Mesenchymal stem cell (in vitro differentiated cells and primary cell): ENCODE data around the gene GPX5.

Source experiments
- DNase-seq: peaks from one replicate; pipeline ENCODE4 v3.0.0-alpha.2; 2013
- H2AFZ ChIP-seq: one replicate; pipeline ENCODE4 v1.6.1; 2013; ENCODE audit warnings: low read depth, mild to moderate bottlenecking, control low read depth, inconsistent platforms, low read length, moderate library complexity
- H2AK5ac ChIP-seq: 2 replicates; pipeline ENCODE4 v1.6.1; 2013; ENCODE audit warnings: low read length, moderate library complexity, mild to moderate bottlenecking, inconsistent platforms; ENCODE audit not compliant: severe bottlenecking
- H2BK120ac ChIP-seq: one replicate; pipeline ENCODE4 v1.6.1; 2013; ENCODE audit warnings: low read depth, mild to moderate bottlenecking, inconsistent platforms, low read length, moderate library complexity
- H2BK12ac ChIP-seq, 2 experiments: one replicate each; pipeline ENCODE4 v1.6.1; 2013; ENCODE audit warnings: inconsistent platforms in 2 of 2, low read length in 2 of 2, mild to moderate bottlenecking in 2 of 2, moderate library complexity in 2 of 2, control low read depth in 1 of 2
- H2BK15ac ChIP-seq: one replicate; pipeline ENCODE4 v1.6.1; 2013; ENCODE audit warnings: mild to moderate bottlenecking, low read depth, inconsistent platforms; ENCODE audit not compliant: poor library complexity, severe bottlenecking
- H2BK5ac ChIP-seq: 2 replicates; pipeline ENCODE4 v1.6.1; 2013; ENCODE audit warnings: low read depth, mild to moderate bottlenecking, low read length, control low read depth, inconsistent platforms; ENCODE audit not compliant: poor library complexity, severe bottlenecking
- H3K14ac ChIP-seq, 2 experiments: one replicate each; pipeline ENCODE4 v1.6.1; 2013; ENCODE audit warnings: inconsistent platforms in 2 of 2, low read length in 2 of 2, control low read depth in 1 of 2, mild to moderate bottlenecking in 1 of 2, moderate library complexity in 1 of 2
- H3K18ac ChIP-seq, 2 experiments: one replicate each; pipeline ENCODE4 v1.6.1; 2013; ENCODE audit warnings: inconsistent platforms in 2 of 2, low read length in 2 of 2, control low read depth in 1 of 2, low read depth in 1 of 2, mild to moderate bottlenecking in 1 of 2
- H3K23ac ChIP-seq, 2 experiments: one replicate each; pipeline ENCODE4 v1.6.1; 2013; ENCODE audit warnings: inconsistent platforms in 2 of 2, low read length in 2 of 2, mild to moderate bottlenecking in 2 of 2, moderate library complexity in 2 of 2, control low read depth in 1 of 2
- H3K27ac ChIP-seq: 2 replicates; pipeline ENCODE4 v1.5.1; 2013; ENCODE audit warnings: mild to moderate bottlenecking, moderate library complexity, low read length, control low read depth, inconsistent platforms; ENCODE audit not compliant: poor library complexity, severe bottlenecking
- H3K27me3 ChIP-seq, 2 experiments: 2 replicates each; pipeline versions ENCODE4 v1.6.1 to v1.7.0; 2013; ENCODE audit warnings: low read length in 2 of 2, mild to moderate bottlenecking in 2 of 2, moderate library complexity in 2 of 2, control low read depth in 1 of 2, inconsistent platforms in 1 of 2; ENCODE audit not compliant: control insufficient read depth in 1 of 2, insufficient read depth in 1 of 2
- H3K36me3 ChIP-seq, 2 experiments: 2 replicates each; pipeline versions ENCODE4 v1.6.1 to v1.7.0; 2013; ENCODE audit warnings: low read length in 2 of 2, control low read depth in 1 of 2, inconsistent platforms in 1 of 2, low read depth in 1 of 2, mild to moderate bottlenecking in 1 of 2; ENCODE audit not compliant: insufficient read depth in 2 of 2, control insufficient read depth in 1 of 2
- H3K4ac ChIP-seq, 2 experiments: one replicate each; pipeline ENCODE4 v1.6.1; 2013; ENCODE audit warnings: inconsistent platforms in 2 of 2, low read length in 2 of 2, mild to moderate bottlenecking in 2 of 2, moderate library complexity in 2 of 2, control low read depth in 1 of 2, low read depth in 1 of 2
- H3K4me1 ChIP-seq: 2 replicates; pipeline ENCODE4 v1.6.1; 2013; ENCODE audit warnings: low read depth, low read length, control low read depth; ENCODE audit not compliant: control insufficient read depth, insufficient read depth
- H3K4me2 ChIP-seq: 2 replicates; pipeline ENCODE4 v1.6.1; 2013; ENCODE audit warnings: low read length, mild to moderate bottlenecking, inconsistent platforms; ENCODE audit not compliant: poor library complexity, severe bottlenecking
- H3K4me3 ChIP-seq, 2 experiments: 2 replicates each; pipeline versions ENCODE4 v1.5.1 to v1.7.0; 2013; ENCODE audit warnings: low read length in 2 of 2, mild to moderate bottlenecking in 2 of 2, control low read depth in 1 of 2, low read depth in 1 of 2; ENCODE audit not compliant: insufficient read depth in 1 of 2
- H3K79me1 ChIP-seq: replicated peaks from 2 replicates; pipeline ENCODE4 v1.6.1; 2013; ENCODE audit warnings: mild to moderate bottlenecking, control low read depth, low read length, inconsistent platforms; ENCODE audit not compliant: poor library complexity, severe bottlenecking
- H3K9ac ChIP-seq: 2 replicates; pipeline ENCODE4 v1.7.0; 2013; ENCODE audit warnings: mild to moderate bottlenecking, low read length, moderate library complexity
- H3K9me3 ChIP-seq: 2 replicates; pipeline ENCODE4 v1.7.0; 2013; ENCODE audit warnings: mild to moderate bottlenecking, low read length; ENCODE audit not compliant: control insufficient read depth
- H4K8ac ChIP-seq: one replicate; pipeline ENCODE4 v1.6.1; 2013; ENCODE audit warnings: inconsistent platforms, mild to moderate bottlenecking, low read length, moderate library complexity
- H4K91ac ChIP-seq: one replicate; pipeline ENCODE4 v1.6.1; 2013; ENCODE audit warnings: mild to moderate bottlenecking, low read length, inconsistent platforms
- WGBS: methylation state at CpG from one replicate; pipeline ENCODE4 v1.1.7; 2013; ENCODE audit warnings: mixed read lengths; 5-methylcytosine and 5-hydroxymethylcytosine counted together

Gene GPX5

GRCh38 chr6:28563430-28564095 lies 37.9 kb downstream of the GPX5 start:
- H3K4me2 ChIP-seq = no peak overlapping the region
- H2BK5ac ChIP-seq = no peak overlapping the region
- H3K27ac ChIP-seq = no peak overlapping the region
- no peak overlapping the region for H2BK12ac ChIP-seq
- H3K36me3 ChIP-seq = no peaks in the 10 kb centered on the region
- H3K9me3 ChIP-seq = no peaks in the 10 kb centered on the region
- H3K18ac ChIP-seq = no peak overlapping the region
- no peak overlapping the region for H3K4me3 ChIP-seq
- H3K23ac ChIP-seq = no peak overlapping the region
- H2BK120ac ChIP-seq = no peak overlapping the region
- peaks cover 7 to 8% of the 10 kb centered on the region in 2 experiments for H3K27me3 ChIP-seq
- no peak overlapping the region for H3K4ac ChIP-seq
- no peak overlapping the region for H2AK5ac ChIP-seq
- DNase-seq = no peak
- H4K8ac ChIP-seq = no peak overlapping the region
- H3K9ac ChIP-seq = no peak overlapping the region
- H2AFZ ChIP-seq = no peak overlapping the region
- H3K4me1 ChIP-seq = no peaks in the 10 kb centered on the region
- H3K79me1 ChIP-seq = no peaks in the 10 kb centered on the region
- H4K91ac ChIP-seq = no peak overlapping the region
- H2BK15ac ChIP-seq = no peak overlapping the region
- 100% methylated on average over 1 of the region's 3 CpGs for WGBS
- no peak overlapping the region for H3K14ac ChIP-seq

- Histone ChIP-seq H3K27ac (no peak overlapping the region), H3K4me3 (no peak overlapping the region), H3K4me2 (no peak overlapping the region), H2BK5ac (no peak overlapping the region), H2AFZ (no peak overlapping the region), H4K8ac (no peak overlapping the region), H3K27me3 (no peaks in the 10 kb centered on the region), H2BK12ac (no peak overlapping the region), H2AK5ac (no peak overlapping the region), H3K9me3 (no peaks in the 10 kb centered on the region), H2BK120ac (no peak overlapping the region), H3K18ac (no peak overlapping the region), H3K14ac (no peak overlapping the region), H3K79me1 (no peaks in the 10 kb centered on the region), H3K4ac (no peak overlapping the region), H4K91ac (no peak overlapping the region), H3K23ac (no peak overlapping the region), H3K4me1 (no peaks in the 10 kb centered on the region), H3K9ac (no peak overlapping the region), H2BK15ac (no peak overlapping the region), H3K36me3 (no peaks in the 10 kb centered on the region)
- WGBS = 71% methylated on average over 7 of the region's 7 CpGs
- DNase-seq = no peak
Measured at GRCh38 chr6:28565823-28566526, 40.3 kb downstream of the GPX5 start.

- DNase-seq = no peak
- no peak overlapping the region for H2BK5ac ChIP-seq
- H2BK15ac ChIP-seq = no peak overlapping the region
- H3K36me3 ChIP-seq = no peaks in the 10 kb centered on the region
- no peak overlapping the region for H3K4me2 ChIP-seq
- no peaks in the 10 kb centered on the region for H3K27me3 ChIP-seq
- no peak overlapping the region for H3K9ac ChIP-seq
- 83% methylated on average over 8 of the region's 12 CpGs for WGBS
- no peak overlapping the region for H2BK12ac ChIP-seq
- H3K9me3 ChIP-seq = no peaks in the 10 kb centered on the region
- no peaks in the 10 kb centered on the region for H3K79me1 ChIP-seq
- H3K4ac ChIP-seq = no peak overlapping the region
- H3K27ac ChIP-seq = no peak overlapping the region
- no peak overlapping the region for H3K14ac ChIP-seq
- H4K91ac ChIP-seq = no peak overlapping the region
- H3K4me1 ChIP-seq = no peaks in the 10 kb centered on the region
- no peak overlapping the region for H2AFZ ChIP-seq
- H3K23ac ChIP-seq = no peak overlapping the region
- no peak overlapping the region for H2AK5ac ChIP-seq
- H3K4me3 ChIP-seq = no peak overlapping the region
- no peak overlapping the region for H3K18ac ChIP-seq
- H2BK120ac ChIP-seq = no peak overlapping the region
- no peak overlapping the region for H4K8ac ChIP-seq
Measured at GRCh38 chr6:28566527-28567252, 41.0 kb downstream of the GPX5 start.

GRCh38 chr6:28567506-28567905 lies 41.8 kb downstream of the GPX5 start:
- no peaks in the 10 kb centered on the region for H3K4me1 ChIP-seq
- no peaks in the 10 kb centered on the region for H3K36me3 ChIP-seq
- H2BK5ac ChIP-seq = no peak overlapping the region
- no peak overlapping the region for H2BK120ac ChIP-seq
- no peak overlapping the region for H3K4me3 ChIP-seq
- H3K14ac ChIP-seq = no peak overlapping the region
- no peaks in the 10 kb centered on the region for H3K9me3 ChIP-seq
- no peak overlapping the region for H3K27ac ChIP-seq
- H4K8ac ChIP-seq = no peak overlapping the region
- H2AK5ac ChIP-seq = no peak overlapping the region
- H3K9ac ChIP-seq = no peak overlapping the region
- no peak overlapping the region for H3K18ac ChIP-seq
- no peak overlapping the region for H2BK15ac ChIP-seq
- no peak overlapping the region for H3K4ac ChIP-seq
- H4K91ac ChIP-seq = no peak overlapping the region
- DNase-seq = no peak
- no peak overlapping the region for H2BK12ac ChIP-seq
- H3K79me1 ChIP-seq = no peaks in the 10 kb centered on the region
- no peaks in the 10 kb centered on the region for H3K27me3 ChIP-seq
- H3K4me2 ChIP-seq = no peak overlapping the region
- no peak overlapping the region for H3K23ac ChIP-seq
- no peak overlapping the region for H2AFZ ChIP-seq
